Measurements from ENCODE around the gene THBS3.

DNA sequence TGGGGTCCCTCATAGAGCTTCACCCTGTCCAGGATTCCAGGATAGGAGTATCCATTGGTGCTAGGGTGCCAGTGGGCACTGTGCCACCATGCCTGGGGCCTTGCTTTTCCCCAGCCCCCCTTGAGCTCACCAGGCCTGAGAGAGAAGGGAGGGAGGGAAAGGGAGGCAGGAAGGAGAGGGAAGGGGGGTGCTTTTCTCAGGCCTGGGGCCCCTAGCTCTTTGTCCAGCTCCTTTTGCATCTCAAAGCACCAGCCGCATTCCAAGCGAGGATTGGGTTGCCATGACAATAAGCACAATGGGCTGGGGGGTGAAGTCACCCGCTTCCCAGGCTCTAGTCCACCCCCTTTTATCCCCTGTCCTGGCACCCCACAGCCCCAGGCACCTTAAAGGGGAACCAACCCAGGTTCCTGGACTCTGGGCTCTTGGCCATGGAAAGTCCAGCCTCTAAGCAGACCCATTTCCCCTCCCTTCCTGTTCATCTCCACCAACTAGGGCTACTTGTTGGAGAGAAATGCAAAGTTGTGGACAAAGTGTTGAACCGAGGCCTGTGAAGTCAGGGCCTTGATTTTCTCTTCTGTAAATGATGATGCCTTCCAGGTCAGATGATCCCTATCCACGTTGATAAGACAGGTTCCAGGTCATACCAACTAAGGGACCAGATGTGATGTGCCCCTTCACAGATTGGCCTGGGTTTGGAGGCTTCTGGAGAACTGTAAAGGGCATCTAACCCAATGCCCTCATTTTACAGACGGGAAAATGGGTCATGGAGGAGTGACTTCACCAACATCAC lies 11.4 kb downstream of the THBS3 start:
- TF ChIP-seq GATA2 (IDR thresholded peaks at IDR 0.05; ENCODE audit: low read depth, low read length) (no peak), GATA3 (IDR thresholded peaks at IDR 0.05; ENCODE audit: low read depth, low read length) (no peak)
